ENCODE data around the gene KCNK16.

DNA sequence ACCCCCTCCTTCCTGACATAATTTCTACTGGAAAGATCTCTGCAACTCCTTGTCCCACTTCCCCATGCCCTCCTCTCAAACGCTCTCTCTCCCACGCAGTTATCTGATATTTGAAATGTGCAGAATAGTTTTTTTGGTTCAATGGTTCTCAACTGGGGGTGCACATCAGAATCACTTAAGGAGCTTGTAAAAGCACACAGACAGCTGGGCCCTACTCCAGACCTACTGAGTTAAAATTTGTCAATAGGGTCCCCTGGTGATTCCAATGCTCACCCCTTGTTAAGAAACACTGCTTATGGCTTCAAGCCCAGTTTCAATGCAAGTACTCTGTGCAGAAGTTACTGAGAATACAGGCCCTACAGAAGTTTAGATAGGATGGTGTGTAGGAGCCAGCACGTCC, 45.2 kb upstream of the KCNK16 start:
- TF ChIP-seq ZNF70 (CRISPR knock-in tag; IDR thresholded peaks at IDR 0.05) (no peak), SNAI2 (CRISPR knock-in tag; IDR thresholded peaks at IDR 0.05) (no peak), ARNTL (CRISPR knock-in tag; IDR thresholded peaks at IDR 0.05; ENCODE audit: borderline replicate concordance, low read depth) (no peak), ZFP3 (CRISPR knock-in tag; IDR thresholded peaks at IDR 0.05) (no peak), CSRNP3 (CRISPR knock-in tag; IDR thresholded peaks at IDR 0.05) (no peak), ZNF8 (CRISPR knock-in tag; IDR thresholded peaks at IDR 0.05) (no peak), ZFP30 (CRISPR knock-in tag; IDR thresholded peaks at IDR 0.05) (no peak), RARB (CRISPR knock-in tag; IDR thresholded peaks at IDR 0.05) (no peak), ESRRG (CRISPR knock-in tag; IDR thresholded peaks at IDR 0.05) (no peak), TSHZ2 (CRISPR knock-in tag; IDR thresholded peaks at IDR 0.05) (no peak), CSDC2 (CRISPR knock-in tag; IDR thresholded peaks at IDR 0.05) (no peak)
- TF ChIP-seq, protein P1, sequence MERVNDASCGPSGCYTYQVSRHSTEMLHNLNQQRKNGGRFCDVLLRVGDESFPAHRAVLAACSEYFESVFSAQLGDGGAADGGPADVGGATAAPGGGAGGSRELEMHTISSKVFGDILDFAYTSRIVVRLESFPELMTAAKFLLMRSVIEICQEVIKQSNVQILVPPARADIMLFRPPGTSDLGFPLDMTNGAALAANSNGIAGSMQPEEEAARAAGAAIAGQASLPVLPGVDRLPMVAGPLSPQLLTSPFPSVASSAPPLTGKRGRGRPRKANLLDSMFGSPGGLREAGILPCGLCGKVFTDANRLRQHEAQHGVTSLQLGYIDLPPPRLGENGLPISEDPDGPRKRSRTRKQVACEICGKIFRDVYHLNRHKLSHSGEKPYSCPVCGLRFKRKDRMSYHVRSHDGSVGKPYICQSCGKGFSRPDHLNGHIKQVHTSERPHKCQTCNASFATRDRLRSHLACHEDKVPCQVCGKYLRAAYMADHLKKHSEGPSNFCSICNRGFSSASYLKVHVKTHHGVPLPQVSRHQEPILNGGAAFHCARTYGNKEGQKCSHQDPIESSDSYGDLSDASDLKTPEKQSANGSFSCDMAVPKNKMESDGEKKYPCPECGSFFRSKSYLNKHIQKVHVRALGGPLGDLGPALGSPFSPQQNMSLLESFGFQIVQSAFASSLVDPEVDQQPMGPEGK (CRISPR knock-in tag; IDR thresholded peaks at IDR 0.05; ENCODE audit: borderline replicate concordance): no peak
- TF ChIP-seq, protein P2, sequence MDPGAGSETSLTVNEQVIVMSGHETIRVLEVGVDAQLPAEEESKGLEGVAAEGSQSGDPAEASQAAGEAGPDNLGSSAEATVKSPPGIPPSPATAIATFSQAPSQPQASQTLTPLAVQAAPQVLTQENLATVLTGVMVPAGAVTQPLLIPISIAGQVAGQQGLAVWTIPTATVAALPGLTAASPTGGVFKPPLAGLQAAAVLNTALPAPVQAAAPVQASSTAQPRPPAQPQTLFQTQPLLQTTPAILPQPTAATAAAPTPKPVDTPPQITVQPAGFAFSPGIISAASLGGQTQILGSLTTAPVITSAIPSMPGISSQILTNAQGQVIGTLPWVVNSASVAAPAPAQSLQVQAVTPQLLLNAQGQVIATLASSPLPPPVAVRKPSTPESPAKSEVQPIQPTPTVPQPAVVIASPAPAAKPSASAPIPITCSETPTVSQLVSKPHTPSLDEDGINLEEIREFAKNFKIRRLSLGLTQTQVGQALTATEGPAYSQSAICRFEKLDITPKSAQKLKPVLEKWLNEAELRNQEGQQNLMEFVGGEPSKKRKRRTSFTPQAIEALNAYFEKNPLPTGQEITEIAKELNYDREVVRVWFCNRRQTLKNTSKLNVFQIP (CRISPR knock-in tag; IDR thresholded peaks at IDR 0.05; ENCODE audit: borderline replicate concordance, low read depth): no peak
- TF ChIP-seq, protein P3, sequence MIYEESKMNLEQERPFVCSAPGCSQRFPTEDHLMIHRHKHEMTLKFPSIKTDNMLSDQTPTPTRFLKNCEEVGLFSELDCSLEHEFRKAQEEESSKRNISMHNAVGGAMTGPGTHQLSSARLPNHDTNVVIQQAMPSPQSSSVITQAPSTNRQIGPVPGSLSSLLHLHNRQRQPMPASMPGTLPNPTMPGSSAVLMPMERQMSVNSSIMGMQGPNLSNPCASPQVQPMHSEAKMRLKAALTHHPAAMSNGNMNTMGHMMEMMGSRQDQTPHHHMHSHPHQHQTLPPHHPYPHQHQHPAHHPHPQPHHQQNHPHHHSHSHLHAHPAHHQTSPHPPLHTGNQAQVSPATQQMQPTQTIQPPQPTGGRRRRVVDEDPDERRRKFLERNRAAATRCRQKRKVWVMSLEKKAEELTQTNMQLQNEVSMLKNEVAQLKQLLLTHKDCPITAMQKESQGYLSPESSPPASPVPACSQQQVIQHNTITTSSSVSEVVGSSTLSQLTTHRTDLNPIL (CRISPR knock-in tag; IDR thresholded peaks at IDR 0.05; ENCODE audit: low read depth): no peak

Data from SK-N-SH treated with all-trans-retinoic acid at 6 μM for 48 hours (cell line).